A673 (cell line): ENCODE measurements around the gene ABCC10. TPM values are rescaled to one million over a fixed set of nuclear protein-coding genes. Genes with fewer than 3 reads are reported as not detected.

Source experiments
- BruUV-seq: library from RNA; stranded (reverse); fragments of 400-500 nt; replicated peaks from 2 replicates; lab custom pipeline; 2021; lab: Mats Ljungman, UMichigan
- CTCF ChIA-PET: fragments of 300-600 bp; sonication (Branson Sonifier 250); formaldehyde crosslinking; loops from one replicate; lab custom pipeline; 2022; ENCODE audit warnings: antibody characterized with exemption; lab: Charles Lee
- POLR2A ChIA-PET: fragments of 300-600 bp; sonication (Branson Sonifier 250); formaldehyde crosslinking; loops from one replicate; lab custom pipeline; 2022; ENCODE audit warnings: antibody characterized with exemption; ENCODE audit not compliant: low non-redundant PET; lab: Charles Lee
- DNase-seq: peaks from one replicate; pipeline ENCODE4 v3.0.0-alpha.2; 2015; ENCODE audit warnings: low spot score
- H3K27ac ChIP-seq: fragments of 200-600 bp; sonication (generic); 2 replicates; pipeline ENCODE4 v1.5.1; 2016; ENCODE audit warnings: mixed run types, low read depth, mild to moderate bottlenecking, mixed read lengths, antibody characterized with exemption, low read length; ENCODE audit not compliant: poor library complexity, severe bottlenecking
- H3K27me3 ChIP-seq: fragments of 200-600 bp; sonication (generic); replicated peaks from 2 replicates; pipeline ENCODE4 v1.6.1; 2017; ENCODE audit warnings: mixed run types, low read depth, mild to moderate bottlenecking, mixed read lengths, antibody characterized with exemption, low read length; ENCODE audit not compliant: insufficient read depth, poor library complexity
- H3K36me3 ChIP-seq: fragments of 200-600 bp; sonication (generic); 2 replicates; pipeline ENCODE4 v1.6.1; 2016; ENCODE audit warnings: mixed run types, mild to moderate bottlenecking, mixed read lengths, antibody characterized with exemption, low read length; ENCODE audit not compliant: insufficient read depth, poor library complexity, severe bottlenecking
- H3K4me1 ChIP-seq: fragments of 200-600 bp; sonication (generic); 2 replicates; pipeline ENCODE4 v1.6.1; 2017; ENCODE audit warnings: mixed run types, mild to moderate bottlenecking, mixed read lengths, antibody characterized with exemption, low read length; ENCODE audit not compliant: insufficient read depth, poor library complexity, severe bottlenecking
- H3K4me3 ChIP-seq: fragments of 200-600 bp; sonication (generic); 2 replicates; pipeline ENCODE4 v1.5.1; 2016; ENCODE audit warnings: low read depth, mixed run types, mild to moderate bottlenecking, mixed read lengths, low read length; ENCODE audit not compliant: poor library complexity, severe bottlenecking
- H3K9me3 ChIP-seq: fragments of 200-600 bp; sonication (generic); 2 replicates; pipeline ENCODE4 v1.6.1; 2016; ENCODE audit warnings: mixed run types, low read depth, mild to moderate bottlenecking, mixed read lengths, antibody characterized with exemption, low read length; ENCODE audit not compliant: poor library complexity, severe bottlenecking
- EZH2 ChIP-seq: fragments of 200-600 bp; sonication (generic); IDR thresholded peaks from 2 replicates; pipeline ENCODE4 v1.6.1; 2017; ENCODE audit warnings: borderline replicate concordance, low read depth, mild to moderate bottlenecking, mixed read lengths, antibody characterized with exemption, low read length; ENCODE audit not compliant: poor library complexity, severe bottlenecking
- intact Hi-C: fragments of 100-400 bp; cut with micrococcal nuclease; formaldehyde crosslinking; loops from one replicate; pipeline ENCODE4 v1.10.0; 2022; ENCODE audit not compliant: unreplicated experiment
- total RNA-seq: library from RNA; stranded (reverse); gene quantifications from 2 replicates; pipeline ENCODE4 v1.2.3, GENCODE V29; 2021
- TF ChIP-seq, protein P1 (sequence below): fragments of 300-800, 200-600 bp; sonication (generic); conservative IDR thresholded peaks from 2 replicates; pipeline ENCODE4 v1.5.1; 2017; ENCODE audit warnings: low read depth, mild to moderate bottlenecking, antibody characterized with exemption, low read length, moderate library complexity, mixed read lengths

Gene ABCC10
- total RNA-seq, 1 experiment from 2014 or later = 46.4 TPM

DNA sequence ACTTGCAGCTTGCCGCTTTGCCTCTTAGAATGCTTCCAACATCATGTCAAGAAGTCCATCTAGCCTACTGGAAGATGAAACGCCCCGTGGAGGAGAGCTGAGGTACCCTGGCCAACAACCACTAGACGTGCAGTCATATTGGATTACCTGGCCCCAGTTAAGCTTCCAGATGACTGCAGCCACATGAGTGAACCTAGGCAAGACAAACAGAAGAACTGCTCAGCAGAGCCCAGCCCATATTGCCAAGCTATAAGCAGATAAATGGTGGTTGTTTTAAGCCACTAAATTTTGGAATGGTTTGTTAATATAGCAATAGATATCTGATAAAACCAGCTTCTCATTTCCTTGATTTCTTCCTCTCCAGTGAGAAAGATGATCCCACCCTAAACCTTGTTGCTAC, 32.7 kb downstream of the ABCC10 start:
- no TSS peak for BruUV-seq
- no peak for DNase-seq
- Histone ChIP-seq H3K9me3 (no peaks in the 10 kb centered on the region), H3K27ac (no peak overlapping the region), H3K27me3 (no peaks in the 10 kb centered on the region), H3K4me1 (peaks cover 6% of the 10 kb centered on the region), H3K36me3 (no peaks in the 10 kb centered on the region), H3K4me3 (no peak overlapping the region)
- CTCF ChIA-PET = no interaction called here
- TF ChIP-seq, protein P1, sequence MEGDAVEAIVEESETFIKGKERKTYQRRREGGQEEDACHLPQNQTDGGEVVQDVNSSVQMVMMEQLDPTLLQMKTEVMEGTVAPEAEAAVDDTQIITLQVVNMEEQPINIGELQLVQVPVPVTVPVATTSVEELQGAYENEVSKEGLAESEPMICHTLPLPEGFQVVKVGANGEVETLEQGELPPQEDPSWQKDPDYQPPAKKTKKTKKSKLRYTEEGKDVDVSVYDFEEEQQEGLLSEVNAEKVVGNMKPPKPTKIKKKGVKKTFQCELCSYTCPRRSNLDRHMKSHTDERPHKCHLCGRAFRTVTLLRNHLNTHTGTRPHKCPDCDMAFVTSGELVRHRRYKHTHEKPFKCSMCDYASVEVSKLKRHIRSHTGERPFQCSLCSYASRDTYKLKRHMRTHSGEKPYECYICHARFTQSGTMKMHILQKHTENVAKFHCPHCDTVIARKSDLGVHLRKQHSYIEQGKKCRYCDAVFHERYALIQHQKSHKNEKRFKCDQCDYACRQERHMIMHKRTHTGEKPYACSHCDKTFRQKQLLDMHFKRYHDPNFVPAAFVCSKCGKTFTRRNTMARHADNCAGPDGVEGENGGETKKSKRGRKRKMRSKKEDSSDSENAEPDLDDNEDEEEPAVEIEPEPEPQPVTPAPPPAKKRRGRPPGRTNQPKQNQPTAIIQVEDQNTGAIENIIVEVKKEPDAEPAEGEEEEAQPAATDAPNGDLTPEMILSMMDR = no peak
- TF ChIP-seq EZH2 = no peak
- POLR2A ChIA-PET = no interaction called here
- intact Hi-C loops = no loop called here

DNA sequence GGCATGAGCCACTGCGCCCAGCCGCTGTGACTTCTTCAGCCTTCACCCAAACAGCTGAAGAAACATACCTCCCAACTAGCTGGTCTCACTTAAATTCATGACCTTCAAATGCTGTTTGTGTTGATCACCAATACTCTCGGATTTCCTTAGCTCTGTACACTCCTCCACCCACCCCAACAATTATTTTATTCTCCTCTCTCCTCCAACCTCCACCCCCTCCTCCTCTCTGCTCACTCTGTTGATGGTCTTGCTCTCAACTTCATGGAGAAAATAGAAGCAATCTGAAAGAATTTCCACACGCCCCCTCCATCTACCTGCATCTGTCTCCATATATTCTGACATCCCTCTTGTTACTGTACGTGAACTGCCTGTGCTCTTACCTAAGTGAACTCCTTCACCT, 34.6 kb downstream of the ABCC10 start:
- BruUV-seq = no TSS peak
- no peaks in the 10 kb centered on the region for H3K36me3 ChIP-seq
- intact Hi-C loops = no loop called here
- no peak overlapping the region for H3K27ac ChIP-seq
- no peak overlapping the region for H3K4me3 ChIP-seq
- DNase-seq = no peak
- ChIA-PET CTCF (no interaction called here), POLR2A (no interaction called here)
- peaks cover 2% of the 10 kb centered on the region for H3K4me1 ChIP-seq
- no peaks in the 10 kb centered on the region for H3K27me3 ChIP-seq
- TF ChIP-seq EZH2 = no peak
- TF ChIP-seq, protein P1 = no peak
- H3K9me3 ChIP-seq = no peaks in the 10 kb centered on the region

DNA sequence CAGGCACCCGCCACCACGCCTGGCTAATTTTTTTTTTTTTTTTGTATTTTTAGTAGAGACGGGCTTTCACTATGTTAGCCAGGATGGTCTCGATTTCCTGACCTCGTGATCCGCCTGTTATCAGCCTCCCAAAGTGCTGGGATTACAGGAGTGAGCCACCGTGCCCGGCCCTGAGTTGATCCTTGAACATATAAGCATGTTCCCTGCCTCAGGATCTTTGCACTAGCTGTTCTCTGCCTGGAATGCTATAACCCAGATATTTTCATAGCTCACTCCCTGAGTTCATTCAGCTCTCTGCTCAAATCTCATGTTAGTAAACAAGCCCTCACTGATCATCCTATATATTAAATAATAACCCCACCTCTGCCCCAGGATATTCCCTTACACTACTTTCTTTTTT, 37.0 kb downstream of the ABCC10 start:
- H3K4me3 ChIP-seq = no peak overlapping the region
- POLR2A ChIA-PET = interaction anchor here (0.7 kb wide), 1 partner anchor 193 kb away, joined by 8 read pairs; no protein-coding TSS in a partner anchor

More for the DNA sequence above, 37.0 kb downstream of the ABCC10 start:
- H3K27me3 ChIP-seq = no peaks in the 10 kb centered on the region
- DNase-seq = no peak
- CTCF ChIA-PET = no interaction called here
- no peaks in the 10 kb centered on the region for H3K36me3 ChIP-seq
- H3K4me1 ChIP-seq = no peaks in the 10 kb centered on the region
- BruUV-seq = no TSS peak
- intact Hi-C loops = no loop called here
- TF ChIP-seq EZH2 = no peak
- TF ChIP-seq, protein P1 = no peak
- no peaks in the 10 kb centered on the region for H3K9me3 ChIP-seq
- H3K27ac ChIP-seq = no peak overlapping the region
